Breast epithelium (tissue), 4 donors: ENCODE data around the gene PLEKHA5. TPM values are rescaled to one million over a fixed set of nuclear protein-coding genes. Genes with fewer than 3 reads are reported as not detected.

Experiments used
- DNase-seq, 2 donors: peaks; one replicate each; pipeline ENCODE4 v3.0.0-alpha.2; 2019; ENCODE audit warnings: low spot score in 2 of 2
- H3K27ac ChIP-seq, 2 donors: fragments of 200-600 bp; sonication (generic) in 1 of 2; one replicate each; pipeline ENCODE4 v1.5.1; 2016 to 2019; ENCODE audit warnings: mild to moderate bottlenecking in 1 of 2
- H3K27me3 ChIP-seq, 2 donors: fragments of 200-600 bp; sonication (generic) in 1 of 2; one replicate each; pipeline versions ENCODE4 v1.5.1 to v1.6.0; 2017 to 2019; ENCODE audit warnings: control low read depth in 1 of 2, mild to moderate bottlenecking in 1 of 2
- H3K36me3 ChIP-seq: fragments of 200-600 bp; one replicate; pipeline ENCODE4 v1.5.1; 2019
- H3K4me1 ChIP-seq, 2 donors: fragments of 200-600 bp; sonication (generic); one replicate each; pipeline ENCODE4 v1.5.1; 2016 to 2019; ENCODE audit warnings: control low read depth in 1 of 2
- H3K4me3 ChIP-seq, 3 donors: fragments of 200-600 bp; sonication (generic); 1 replicate in 2 of 3; 2 replicates in 1 of 3; pipeline ENCODE4 v1.5.1; 2016 to 2019; ENCODE audit warnings: mild to moderate bottlenecking in 3 of 3, moderate library complexity in 2 of 3
- H3K9me3 ChIP-seq, 2 donors: fragments of 200-600 bp; sonication (generic) in 1 of 2; one replicate each; pipeline ENCODE4 v1.5.1; 2016 to 2019; ENCODE audit warnings: control low read depth in 1 of 2
- POLR2A ChIP-seq: fragments of 450-650 bp; IDR thresholded peaks from one replicate; pipeline ENCODE4 v1.6.1; 2016; ENCODE audit warnings: antibody characterized with exemption, mild to moderate bottlenecking, moderate library complexity
- POLR2AphosphoS5 ChIP-seq, 3 donors: sonication (generic); formaldehyde crosslinking; IDR thresholded peaks; one replicate each; pipeline ENCODE4 v1.6.1; 2017; ENCODE audit warnings: antibody characterized with exemption in 3 of 3
- intact Hi-C: fragments of 100-400 bp; cut with DNase I; formaldehyde crosslinking; loops from one replicate; pipeline ENCODE4 v1.15.1; 2023; ENCODE audit warnings: low total_unique reads
- total RNA-seq, 3 donors: library from RNA; depleted of rRNA; stranded (reverse); fragments of >200 nt; gene quantifications; one replicate each; pipeline ENCODE4 v1.1.0, GENCODE V29; 2016
- TF ChIP-seq, protein P1 (sequence below), 3 donors: fragments of 450-650 bp; IDR thresholded peaks; one replicate each; pipeline ENCODE4 v1.5.1; 2016 to 2017; ENCODE audit warnings: antibody characterized with exemption in 3 of 3, mild to moderate bottlenecking in 3 of 3, moderate library complexity in 3 of 3

The PLEKHA5 gene
- total RNA-seq, 3 donors from 2014 or later = 21.1 to 55.5 (median 49.8) TPM

DNA sequence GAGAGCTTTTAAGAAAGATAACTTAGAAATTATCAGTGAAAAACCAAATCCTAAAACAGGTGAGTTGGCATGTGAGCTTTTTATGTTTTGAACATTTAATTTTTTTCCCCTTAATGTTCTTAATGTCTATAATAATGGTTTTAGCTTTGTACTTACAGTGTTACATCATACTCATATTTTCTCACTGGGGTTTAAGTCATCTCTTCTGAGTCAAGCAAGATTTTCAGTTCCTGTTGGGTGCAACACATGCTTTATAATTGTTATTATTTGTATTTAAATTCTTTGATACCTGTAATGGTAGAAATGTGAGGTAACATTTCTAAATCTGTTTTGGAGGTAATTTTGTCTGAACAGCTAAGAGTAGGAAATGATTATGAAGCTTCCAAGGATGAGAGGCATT lies 113.0 kb downstream of the PLEKHA5 start:
- no peak for TF ChIP-seq POLR2A
- TF ChIP-seq, protein P1, sequence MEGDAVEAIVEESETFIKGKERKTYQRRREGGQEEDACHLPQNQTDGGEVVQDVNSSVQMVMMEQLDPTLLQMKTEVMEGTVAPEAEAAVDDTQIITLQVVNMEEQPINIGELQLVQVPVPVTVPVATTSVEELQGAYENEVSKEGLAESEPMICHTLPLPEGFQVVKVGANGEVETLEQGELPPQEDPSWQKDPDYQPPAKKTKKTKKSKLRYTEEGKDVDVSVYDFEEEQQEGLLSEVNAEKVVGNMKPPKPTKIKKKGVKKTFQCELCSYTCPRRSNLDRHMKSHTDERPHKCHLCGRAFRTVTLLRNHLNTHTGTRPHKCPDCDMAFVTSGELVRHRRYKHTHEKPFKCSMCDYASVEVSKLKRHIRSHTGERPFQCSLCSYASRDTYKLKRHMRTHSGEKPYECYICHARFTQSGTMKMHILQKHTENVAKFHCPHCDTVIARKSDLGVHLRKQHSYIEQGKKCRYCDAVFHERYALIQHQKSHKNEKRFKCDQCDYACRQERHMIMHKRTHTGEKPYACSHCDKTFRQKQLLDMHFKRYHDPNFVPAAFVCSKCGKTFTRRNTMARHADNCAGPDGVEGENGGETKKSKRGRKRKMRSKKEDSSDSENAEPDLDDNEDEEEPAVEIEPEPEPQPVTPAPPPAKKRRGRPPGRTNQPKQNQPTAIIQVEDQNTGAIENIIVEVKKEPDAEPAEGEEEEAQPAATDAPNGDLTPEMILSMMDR (IDR thresholded peaks at IDR 0.05) = no peak
- no peak for TF ChIP-seq POLR2AphosphoS5 (IDR thresholded peaks at IDR 0.05)
- intact Hi-C loops = no loop called here
- H3K4me3 ChIP-seq = no peak overlapping the region
- no peak overlapping the region for H3K27ac ChIP-seq
- H3K9me3 ChIP-seq = no peaks in the 10 kb centered on the region
- H3K4me1 ChIP-seq = no peaks in the 10 kb centered on the region
- H3K36me3 ChIP-seq = no peaks in the 10 kb centered on the region
- no peaks in the 10 kb centered on the region for H3K27me3 ChIP-seq
- DNase-seq = no peak

DNA sequence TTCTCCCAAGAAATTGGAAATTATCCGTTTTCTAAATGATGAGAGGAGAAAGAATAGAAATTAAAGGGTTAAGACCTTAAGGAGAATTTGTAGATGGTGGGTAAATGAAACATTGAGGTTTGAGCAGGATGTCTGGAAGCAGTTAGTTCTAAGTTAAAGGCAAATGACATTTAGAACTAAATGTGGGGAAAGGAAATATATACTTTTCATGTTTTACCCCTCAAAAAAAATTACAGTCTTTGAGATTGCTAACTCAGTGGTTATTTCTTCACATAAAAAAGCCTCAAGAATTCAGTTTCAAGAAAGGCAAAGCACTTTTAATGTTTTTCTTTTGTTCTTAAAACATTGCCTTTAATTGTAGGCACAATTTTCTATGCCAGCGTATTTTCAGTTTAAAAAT lies 114.0 kb downstream of the PLEKHA5 start:
- H3K27ac ChIP-seq = no peak overlapping the region
- H3K4me1 ChIP-seq = no peaks in the 10 kb centered on the region
- DNase-seq = no peak
- H3K4me3 ChIP-seq = no peak overlapping the region
- H3K9me3 ChIP-seq = no peaks in the 10 kb centered on the region
- intact Hi-C loops = no loop called here
- no peaks in the 10 kb centered on the region for H3K27me3 ChIP-seq
- TF ChIP-seq, protein P1 (IDR thresholded peaks at IDR 0.05) = no peak
- TF ChIP-seq POLR2A (no peak), POLR2AphosphoS5 (IDR thresholded peaks at IDR 0.05) (no peak)
- no peaks in the 10 kb centered on the region for H3K36me3 ChIP-seq

DNA sequence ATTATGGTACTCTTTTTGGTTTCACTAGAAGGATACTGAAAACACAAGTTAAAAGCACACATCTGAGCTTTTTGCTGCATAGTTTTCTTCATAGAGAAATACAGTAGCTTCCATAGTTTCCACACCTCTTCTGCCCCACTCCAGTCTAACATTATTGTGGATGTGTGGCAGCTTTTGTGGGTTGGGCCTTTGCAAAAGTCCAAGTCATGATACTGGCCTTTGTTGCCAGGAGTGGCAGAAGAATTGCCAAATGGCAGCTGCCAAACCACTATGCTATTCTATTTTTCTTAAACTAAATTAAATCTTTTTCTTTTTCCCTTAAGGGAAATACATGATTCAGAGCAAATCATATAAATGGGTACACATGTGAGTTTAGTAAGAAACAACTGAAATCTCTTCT lies 114.8 kb downstream of the PLEKHA5 start:
- Histone ChIP-seq H3K9me3 (no peaks in the 10 kb centered on the region), H3K4me1 (no peaks in the 10 kb centered on the region), H3K27ac (no peak overlapping the region), H3K4me3 (no peak overlapping the region), H3K36me3 (no peaks in the 10 kb centered on the region), H3K27me3 (no peaks in the 10 kb centered on the region)
- no peak for DNase-seq
- intact Hi-C loops = no loop called here
- TF ChIP-seq, protein P1 (IDR thresholded peaks at IDR 0.05) = no peak
- no peak for TF ChIP-seq POLR2AphosphoS5 (IDR thresholded peaks at IDR 0.05)
- TF ChIP-seq POLR2A = no peak

DNA sequence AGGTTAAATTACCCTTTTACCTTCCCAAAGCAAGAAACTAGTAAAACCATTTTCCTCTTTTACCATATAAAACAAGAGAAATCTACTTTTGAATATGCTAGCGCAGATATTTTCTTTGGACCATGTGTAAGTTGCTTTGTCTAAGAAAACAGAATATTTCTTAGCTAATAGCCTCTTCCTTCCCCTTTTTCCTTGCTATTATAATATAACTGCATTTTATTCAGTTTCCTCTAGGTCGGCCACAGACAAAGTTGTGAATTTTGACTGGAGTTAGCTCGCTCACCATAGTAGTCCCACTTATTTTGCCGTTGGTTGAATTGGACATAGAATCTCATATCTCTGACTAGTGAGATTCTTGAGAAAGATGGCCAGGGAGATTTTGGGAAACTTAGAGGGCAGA lies 115.6 kb downstream of the PLEKHA5 start:
- no peaks in the 10 kb centered on the region for H3K9me3 ChIP-seq
- intact Hi-C loops = no loop called here
- no peak overlapping the region for H3K4me3 ChIP-seq
- H3K36me3 ChIP-seq = no peaks in the 10 kb centered on the region
- H3K4me1 ChIP-seq = no peaks in the 10 kb centered on the region
- no peaks in the 10 kb centered on the region for H3K27me3 ChIP-seq
- TF ChIP-seq POLR2A (no peak), POLR2AphosphoS5 (IDR thresholded peaks at IDR 0.05) (no peak)
- TF ChIP-seq, protein P1 (IDR thresholded peaks at IDR 0.05) = no peak
- no peak for DNase-seq
- no peak overlapping the region for H3K27ac ChIP-seq

DNA sequence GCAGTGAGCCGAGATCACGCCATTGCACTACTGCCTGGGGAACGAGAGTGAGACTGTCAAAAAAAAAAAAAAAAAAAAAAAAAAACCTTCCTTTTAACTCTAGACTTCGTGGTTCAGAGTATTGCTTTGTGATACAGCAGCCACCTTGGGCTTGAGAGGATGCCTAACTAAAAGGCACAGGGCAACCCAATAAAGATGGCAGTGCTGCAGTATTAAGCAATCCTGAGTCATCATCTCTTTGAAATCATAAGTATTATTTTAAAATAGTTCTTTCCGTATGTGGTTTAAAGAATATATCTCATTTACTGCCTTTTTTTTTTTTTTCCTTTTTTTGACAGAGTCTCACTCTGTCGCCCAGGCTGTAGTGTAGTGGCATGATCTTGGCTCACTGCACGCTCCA lies 116.1 kb downstream of the PLEKHA5 start:
- TF ChIP-seq POLR2AphosphoS5 (IDR thresholded peaks at IDR 0.05) (no peak), POLR2A (no peak)
- TF ChIP-seq, protein P1 (IDR thresholded peaks at IDR 0.05) = no peak
- H3K27ac ChIP-seq = no peak overlapping the region
- H3K36me3 ChIP-seq = no peaks in the 10 kb centered on the region
- DNase-seq = no peak
- no peak overlapping the region for H3K4me3 ChIP-seq
- intact Hi-C loops = no loop called here
- H3K9me3 ChIP-seq = no peaks in the 10 kb centered on the region
- H3K4me1 ChIP-seq = no peaks in the 10 kb centered on the region
- H3K27me3 ChIP-seq = no peaks in the 10 kb centered on the region
